Measurements from ENCODE around the gene ZNF446. TPM values are rescaled to one million over a fixed set of nuclear protein-coding genes. Genes with fewer than 3 reads are reported as not detected.

The ZNF446 gene
- total and polyA plus RNA-seq, 10 of the 15 experiments (the other 5 are each of a cell fraction or from before 2014, with no cell fraction given): 0.14 to 6.9 (median 4.1) TPM

- no peak for TF ChIP-seq ZBTB4 (CRISPR knock-in tag; IDR thresholded peaks at IDR 0.05)
- no peak for TF ChIP-seq HDAC6 (IDR thresholded peaks at IDR 0.05; ENCODE audit: unreplicated experiment)
- no peak for TF ChIP-seq RAD21 (IDR thresholded peaks at IDR 0.05; ENCODE audit: insufficient read depth, low read depth, low read length)
- TF ChIP-seq NFYB (IDR thresholded peaks at IDR 0.05; ENCODE audit: insufficient read depth, low read depth, low read length): no peak
These were observed 4.4 kb upstream of the ZNF446 start (continued) for GRCh38 chr19:58471736-58472135.

- Histone ChIP-seq H3K27ac (ENCODE audit: control insufficient read depth, insufficient read depth) (no peak overlapping the region), H2AFZ (ENCODE audit: control insufficient read depth, low read depth, low read length) (no peak overlapping the region), H3K9me3 (replicated peaks; ENCODE audit: control insufficient read depth, insufficient read depth, low read length) (no peaks in the 10 kb centered on the region), H3K79me2 (ENCODE audit: control insufficient read depth, insufficient read depth, low read length) (peaks cover 3% of the 10 kb centered on the region), H3K27me3 (replicated peaks in 1 of 2; ENCODE audit: control insufficient read depth in 2 of 2, insufficient read depth in 2 of 2, low read length in 1 of 2) (no peaks in the 10 kb centered on the region), H3K4me1 (ENCODE audit: control insufficient read depth, insufficient read depth, low read length) (peaks cover 21% of the 10 kb centered on the region), H3K36me3 (ENCODE audit: control insufficient read depth in 2 of 2, insufficient read depth in 2 of 2, low read length in 1 of 2) (peaks cover 7% of the 10 kb centered on the region in 2 experiments), H3K4me2 (ENCODE audit: control insufficient read depth, insufficient read depth) (no peak overlapping the region), H3K9ac (ENCODE audit: control insufficient read depth, insufficient read depth, low read length) (no peak overlapping the region), H3K4me3 (no peak overlapping the region), H4K20me1 (ENCODE audit: control insufficient read depth, insufficient read depth) (no peaks in the 10 kb centered on the region)
- ChIA-PET POLR2A (no interaction called here), CTCF (no interaction called here), SMC1A (ENCODE audit: uncharacterized antibody, unreplicated experiment) (interaction anchor here (0.9 to 1.3 kb wide), 2 partner anchors 15 to 22 kb away, joined by 3 read pairs; partner anchors contain the start of gene ZNF324B), RAD21 (ENCODE audit: unreplicated experiment) (no interaction called here)
- in situ Hi-C loops (cut with MboI) (no loop called here), intact Hi-C loops (cut with micrococcal nuclease; ENCODE audit: unreplicated experiment) (no loop called here)
- BruUV-seq (replicated peaks): no TSS peak
- no peak for DNase-seq (ENCODE audit: low read depth, low spot score)
- TF ChIP-seq POLR2A (IDR thresholded peaks at IDR 0.05; ENCODE audit: low read depth, low read length) (peak; percentile 60; the same call in 1 of the 2 replicates), DPF2 (IDR thresholded peaks at IDR 0.05) (no peak), WRNIP1 (IDR thresholded peaks at IDR 0.05; ENCODE audit: borderline replicate concordance, low read depth, low read length) (no peak)
- ATAC-seq: no peak
- no peak for FAIRE-seq
These were observed 2.4 kb upstream of the ZNF446 start for GRCh38 chr19:58473775-58474174.
